HEK293 (cell line): ENCODE measurements around the gene MYOT.

Experiments
- CTCF ChIA-PET: fragments of 350-600 bp; formaldehyde crosslinking; extraction: SDS; loops from one replicate; lab custom pipeline; 2021; ENCODE audit warnings: antibody characterized with exemption; lab: Yijun Ruan, JAX
- POLR2A ChIA-PET: fragments of 300-600 bp; formaldehyde crosslinking; extraction: SDS; loops from one replicate; lab custom pipeline; 2020; ENCODE audit warnings: antibody characterized with exemption, inconsistent platforms; lab: Yijun Ruan, JAX
- H3K27ac ChIP-seq: fragments of 200-500 bp; sonication (Bioruptor generic); 2 replicates; pipeline ENCODE4 v1.5.1; 2014; ENCODE audit warnings: low read depth, low read length, control low read depth, inconsistent platforms; ENCODE audit errors: extremely low read depth
- H3K36me3 ChIP-seq, 2 experiments: fragments of 200-500 bp in 1 of 2; sonication (Bioruptor generic) in 1 of 2; 1 replicate in 1 of 2; 2 replicates in 1 of 2; pipeline ENCODE4 v1.5.1; 2014 to 2017; ENCODE audit warnings: inconsistent platforms in 2 of 2, low read length in 2 of 2; ENCODE audit not compliant: control insufficient read depth in 2 of 2, insufficient read depth in 1 of 2
- H3K4me1 ChIP-seq: fragments of 200-500 bp; sonication (Bioruptor generic); 2 replicates; pipeline ENCODE4 v1.5.1; 2014; ENCODE audit warnings: mild to moderate bottlenecking, low read length, inconsistent platforms; ENCODE audit not compliant: control insufficient read depth, insufficient read depth
- H3K4me3 ChIP-seq: 2 replicates; pipeline ENCODE4 v1.5.1; 2011; ENCODE audit warnings: low read depth, mild to moderate bottlenecking, control low read depth, low read length, moderate library complexity
- H3K9me3 ChIP-seq: fragments of 200-500 bp; sonication (Bioruptor generic); 2 replicates; pipeline ENCODE4 v1.5.1; 2014; ENCODE audit warnings: low read depth, low read length, inconsistent platforms; ENCODE audit not compliant: control insufficient read depth, insufficient read depth
- GLIS2 ChIP-seq: fragments of 450-650 bp; formaldehyde crosslinking; IDR thresholded peaks from 2 replicates; pipeline ENCODE4 v1.5.1; 2016; ENCODE audit warnings: missing biosample characterization, missing genetic modification characterization
- HOXA7 ChIP-seq: sonication (generic); formaldehyde crosslinking; IDR thresholded peaks from 2 replicates; pipeline ENCODE4 v1.8.1; 2022; ENCODE audit warnings: missing genetic modification reagents, borderline replicate concordance
- HOXC10 ChIP-seq: sonication (generic); formaldehyde crosslinking; IDR thresholded peaks from 2 replicates; pipeline ENCODE4 v1.8.1; 2023; ENCODE audit warnings: mild to moderate bottlenecking, missing genetic modification reagents
- HOXD13 ChIP-seq: sonication (generic); formaldehyde crosslinking; IDR thresholded peaks from 2 replicates; pipeline ENCODE4 v1.8.0; 2022; ENCODE audit warnings: missing genetic modification reagents, borderline replicate concordance
- MYNN ChIP-seq: fragments of 450-650 bp; formaldehyde crosslinking; IDR thresholded peaks from 2 replicates; pipeline ENCODE4 v1.5.1; 2016; ENCODE audit warnings: missing biosample characterization, missing genetic modification characterization, borderline replicate concordance
- OVOL3 ChIP-seq: fragments of 450-650 bp; formaldehyde crosslinking; IDR thresholded peaks from 2 replicates; pipeline ENCODE4 v1.5.1; 2016; ENCODE audit warnings: missing biosample characterization, missing genetic modification characterization
- PATZ1 ChIP-seq: fragments of 450-650 bp; formaldehyde crosslinking; IDR thresholded peaks from 2 replicates; pipeline ENCODE4 v1.5.1; 2016; ENCODE audit warnings: missing biosample characterization, missing genetic modification characterization
- PRDM10 ChIP-seq: fragments of 450-650 bp; formaldehyde crosslinking; IDR thresholded peaks from 2 replicates; pipeline ENCODE4 v1.5.1; 2016; ENCODE audit warnings: missing biosample characterization, missing genetic modification characterization
- YY2 ChIP-seq: fragments of 450-650 bp; formaldehyde crosslinking; IDR thresholded peaks from 2 replicates; pipeline ENCODE4 v1.5.1; 2016; ENCODE audit warnings: missing biosample characterization, missing genetic modification characterization
- ZBTB17 ChIP-seq: fragments of 450-650 bp; formaldehyde crosslinking; IDR thresholded peaks from 2 replicates; pipeline ENCODE4 v1.5.1; 2016; ENCODE audit warnings: missing biosample characterization, missing genetic modification characterization
- ZBTB7A ChIP-seq: fragments of 450-650 bp; formaldehyde crosslinking; IDR thresholded peaks from 2 replicates; pipeline ENCODE4 v1.5.1; 2016; ENCODE audit warnings: low read depth, missing biosample characterization, missing genetic modification characterization
- ZFP3 ChIP-seq: fragments of 450-650 bp; formaldehyde crosslinking; IDR thresholded peaks from 2 replicates; pipeline ENCODE4 v1.5.1; 2016; ENCODE audit warnings: low read depth, missing biosample characterization, missing genetic modification characterization
- ZFP37 ChIP-seq: fragments of 450-650 bp; formaldehyde crosslinking; IDR thresholded peaks from 2 replicates; pipeline ENCODE4 v1.5.1; 2016; ENCODE audit warnings: missing biosample characterization, missing genetic modification characterization
- ZIC2 ChIP-seq: fragments of 450-650 bp; formaldehyde crosslinking; IDR thresholded peaks from 2 replicates; pipeline ENCODE4 v1.5.1; 2016; ENCODE audit warnings: missing biosample characterization, missing genetic modification characterization
- ZNF112 ChIP-seq: fragments of 450-650 bp; formaldehyde crosslinking; IDR thresholded peaks from 2 replicates; pipeline ENCODE4 v1.5.0; 2017; ENCODE audit warnings: missing biosample characterization, missing genetic modification characterization
- ZNF18 ChIP-seq: fragments of 450-650 bp; formaldehyde crosslinking; IDR thresholded peaks from 2 replicates; pipeline ENCODE4 v1.5.1; 2016; ENCODE audit warnings: missing biosample characterization, missing genetic modification characterization
- ZNF221 ChIP-seq: fragments of 450-650 bp; formaldehyde crosslinking; IDR thresholded peaks from 2 replicates; pipeline ENCODE4 v1.5.1; 2017; ENCODE audit warnings: missing biosample characterization, missing genetic modification characterization, borderline replicate concordance
- ZNF311 ChIP-seq: fragments of 450-650 bp; formaldehyde crosslinking; IDR thresholded peaks from 2 replicates; pipeline ENCODE4 v1.5.1; 2017; ENCODE audit warnings: missing biosample characterization, missing genetic modification characterization, borderline replicate concordance
- ZNF416 ChIP-seq: fragments of 450-650 bp; formaldehyde crosslinking; IDR thresholded peaks from 2 replicates; pipeline ENCODE4 v1.5.1; 2016; ENCODE audit warnings: missing biosample characterization, missing genetic modification characterization
- ZNF449 ChIP-seq: fragments of 450-650 bp; formaldehyde crosslinking; IDR thresholded peaks from 2 replicates; pipeline ENCODE4 v1.5.1; 2017; ENCODE audit warnings: missing biosample characterization, mild to moderate bottlenecking, missing genetic modification characterization, moderate library complexity
- ZNF529 ChIP-seq: fragments of 450-650 bp; formaldehyde crosslinking; IDR thresholded peaks from 2 replicates; pipeline ENCODE4 v1.5.1; 2017; ENCODE audit warnings: missing genetic modification characterization, missing biosample characterization; ENCODE audit not compliant: insufficient replicate concordance
- ZNF571 ChIP-seq: fragments of 450-650 bp; formaldehyde crosslinking; IDR thresholded peaks from 2 replicates; pipeline ENCODE4 v1.5.0; 2017; ENCODE audit warnings: missing biosample characterization, missing genetic modification characterization
- ZNF596 ChIP-seq: fragments of 450-650 bp; IDR thresholded peaks from 2 replicates; pipeline ENCODE4 v1.5.0; 2018; ENCODE audit warnings: missing biosample characterization, mild to moderate bottlenecking, missing genetic modification characterization, moderate library complexity
- ZNF624 ChIP-seq: fragments of 450-650 bp; formaldehyde crosslinking; IDR thresholded peaks from 2 replicates; pipeline ENCODE4 v1.5.1; 2017; ENCODE audit warnings: missing biosample characterization, missing genetic modification characterization
- ZNF639 ChIP-seq: fragments of 450-650 bp; formaldehyde crosslinking; IDR thresholded peaks from 2 replicates; pipeline ENCODE4 v1.5.1; 2016; ENCODE audit warnings: missing biosample characterization, missing genetic modification characterization
- ZNF843 ChIP-seq: fragments of 450-650 bp; formaldehyde crosslinking; IDR thresholded peaks from 2 replicates; pipeline ENCODE4 v1.5.1; 2016; ENCODE audit warnings: missing biosample characterization, missing genetic modification characterization
- ZSCAN4 ChIP-seq: fragments of 450-650 bp; formaldehyde crosslinking; IDR thresholded peaks from 2 replicates; pipeline ENCODE4 v1.5.1; 2017; ENCODE audit warnings: missing biosample characterization, missing genetic modification characterization

The MYOT gene

GRCh38 chr5:137833463-137833862, 34.2 kb upstream of the MYOT start:
- Histone ChIP-seq H3K4me1 (peaks cover 22% of the 10 kb centered on the region; the same call in 1 of the 2 replicates), H3K9me3 (no peaks in the 10 kb centered on the region), H3K4me3 (no peak overlapping the region), H3K27ac (no peak overlapping the region), H3K36me3 (no peaks in the 10 kb centered on the region)
- ChIA-PET CTCF (interaction anchor here (0.5 to 3.2 kb wide), 4 partner anchors 55 to 277 kb away, joined by 3 to 10 read pairs (median 4); partner anchors contain the start of gene PKD2L2), POLR2A (interaction anchor here (1.0 to 2.1 kb wide), 3 partner anchors 11 to 80 kb away, joined by 5 to 10 read pairs (median 6); partner anchors contain the start of genes HNRNPA0 and PKD2L2)
- no peak for TF ChIP-seq ZNF416 (tag by site-specific recombination)
- TF ChIP-seq ZNF449 (tag by site-specific recombination), result no peak
- no peak for TF ChIP-seq ZNF311 (tag by site-specific recombination)
- TF ChIP-seq ZBTB7A, result no peak
- no peak for TF ChIP-seq ZNF529
- TF ChIP-seq ZNF639 (tag by site-specific recombination), result peak; percentile 85
- TF ChIP-seq OVOL3 (tag by site-specific recombination), result no peak
- peak; percentile 68 for TF ChIP-seq ZBTB17 (tag by site-specific recombination)
- TF ChIP-seq ZNF843 (tag by site-specific recombination), result peak; percentile 87
- TF ChIP-seq GLIS2 (tag by site-specific recombination), result no peak
- no peak for TF ChIP-seq ZNF571 (tag by site-specific recombination)
- TF ChIP-seq ZNF221 (tag by site-specific recombination), result no peak
- TF ChIP-seq ZNF624 (tag by site-specific recombination), result no peak
- no peak for TF ChIP-seq ZSCAN4
- no peak for TF ChIP-seq ZNF596 (tag by site-specific recombination)
- TF ChIP-seq MYNN (tag by site-specific recombination), result 0 out of 2 replicates have a peak, but pooled peaks have one; percentile 59
- TF ChIP-seq ZNF18 (tag by site-specific recombination), result no peak
- peak; percentile 49 for TF ChIP-seq PRDM10 (tag by site-specific recombination)
- no peak for TF ChIP-seq ZIC2 (tag by site-specific recombination)
- no peak for TF ChIP-seq HOXC10 (CRISPR knock-in tag)
- no peak for TF ChIP-seq PATZ1
- no peak for TF ChIP-seq HOXA7 (CRISPR knock-in tag)
- peak; percentile 69; the same call in 1 of the 2 replicates for TF ChIP-seq YY2
- peak; percentile 89 for TF ChIP-seq ZFP37 (tag by site-specific recombination)
- no peak for TF ChIP-seq ZFP3 (tag by site-specific recombination)
- no peak for TF ChIP-seq ZNF112 (tag by site-specific recombination)
- no peak for TF ChIP-seq HOXD13 (CRISPR knock-in tag)
